Measurements from ENCODE around the gene TSPAN32.
A peak's percentile ranks its signal among the peaks of the same experiment; 100 is the strongest.

TSPAN32 gene

GRCh38 chr11:2301631-2302305 lies at the start of gene TSPAN32, which contains the start of gene C11orf21:
Gene TSPAN32, plus strand, starts transcription at chr11:2302013. Its CDS starts 137 bp downstream, at chr11:2302150.
Gene C11orf21, minus strand, starts transcription at chr11:2301918. Its CDS starts 110 bp downstream, at chr11:2301808.
- peak; percentile 38 for DNase-seq

GRCh38 chr11:2252018-2252417 lies 49.8 kb upstream of the TSPAN32 start:
- DNase-seq = no peak

GRCh38 chr11:2256293-2256913 lies 45.4 kb upstream of the TSPAN32 start:
- DNase-seq = no peak

- DNase-seq = no peak
Observed at GRCh38 chr11:2256951-2257700, 44.7 kb upstream of the TSPAN32 start.

- no peak for DNase-seq
Observed at GRCh38 chr11:2258501-2259465, 43.0 kb upstream of the TSPAN32 start.

GRCh38 chr11:2259466-2259830 lies 42.4 kb upstream of the TSPAN32 start:
- DNase-seq = no peak

GRCh38 chr11:2259897-2260451 lies 41.8 kb upstream of the TSPAN32 start:
- DNase-seq = no peak

GRCh38 chr11:2260491-2261364 lies 41.1 kb upstream of the TSPAN32 start:
- no peak for DNase-seq

- DNase-seq = no peak
Observed at GRCh38 chr11:2261436-2262230, 40.2 kb upstream of the TSPAN32 start.

- no peak for DNase-seq
Observed at GRCh38 chr11:2262301-2263070, 39.3 kb upstream of the TSPAN32 start.

- no peak for DNase-seq
Observed at GRCh38 chr11:2263071-2263565, 38.7 kb upstream of the TSPAN32 start.

GRCh38 chr11:2263724-2264360 lies 38.0 kb upstream of the TSPAN32 start:
- DNase-seq = no peak

GRCh38 chr11:2264366-2265053 lies 37.3 kb upstream of the TSPAN32 start:
- DNase-seq = no peak

- peak; percentile 64 for DNase-seq
Observed at GRCh38 chr11:2265396-2265795, 36.4 kb upstream of the TSPAN32 start.

- DNase-seq = no peak
Observed at GRCh38 chr11:2265854-2266585, 35.8 kb upstream of the TSPAN32 start.

GRCh38 chr11:2266586-2267305 lies 35.1 kb upstream of the TSPAN32 start:
- DNase-seq = no peak

GRCh38 chr11:2267306-2267850 lies 34.4 kb upstream of the TSPAN32 start:
- DNase-seq = no peak

Measured in SIG-M5 (cell line).